Measurements from ENCODE around the gene B4GALNT3. TPM values are rescaled to one million over a fixed set of nuclear protein-coding genes. Genes with fewer than 3 reads are reported as not detected.
A peak's percentile ranks its signal among the peaks of the same experiment; 100 is the strongest.

Gene B4GALNT3
- total RNA-seq, 1 experiment from 2014 or later, result 77.9 TPM

DNA sequence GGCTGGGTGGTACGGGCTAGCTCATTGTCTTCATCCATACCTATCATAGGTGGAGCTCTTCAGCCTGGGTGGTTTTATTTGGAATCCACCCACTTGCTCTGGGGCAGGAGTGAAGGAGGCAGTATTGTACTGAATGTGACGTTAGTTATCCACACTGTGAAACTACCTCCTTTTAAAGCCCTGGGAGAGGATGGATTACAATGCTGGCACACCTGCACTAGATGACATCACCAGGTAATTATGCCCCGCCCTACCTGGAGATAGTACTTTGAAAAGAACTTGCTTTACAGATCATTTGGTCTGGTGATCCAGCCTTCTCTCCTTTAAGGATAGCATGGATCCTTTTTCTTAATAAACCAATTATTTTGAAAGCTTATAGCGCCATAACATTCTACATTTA, 78.0 kb downstream of the B4GALNT3 start:
- no peaks in the 10 kb centered on the region for H3K9me3 Mint-ChIP-seq (ENCODE audit: unreplicated experiment)
- CTCF ChIA-PET, result interaction anchor here (0.6 to 1.6 kb wide), 5 partner anchors 16 to 87 kb away, joined by 3 to 9 read pairs (median 4); no protein-coding TSS in a partner anchor
- POLR2A ChIA-PET, result interaction anchor here (0.7 kb wide), 1 partner anchor 34 kb away, joined by 3 read pairs; no protein-coding TSS in a partner anchor
- TF ChIP-seq, protein P1, sequence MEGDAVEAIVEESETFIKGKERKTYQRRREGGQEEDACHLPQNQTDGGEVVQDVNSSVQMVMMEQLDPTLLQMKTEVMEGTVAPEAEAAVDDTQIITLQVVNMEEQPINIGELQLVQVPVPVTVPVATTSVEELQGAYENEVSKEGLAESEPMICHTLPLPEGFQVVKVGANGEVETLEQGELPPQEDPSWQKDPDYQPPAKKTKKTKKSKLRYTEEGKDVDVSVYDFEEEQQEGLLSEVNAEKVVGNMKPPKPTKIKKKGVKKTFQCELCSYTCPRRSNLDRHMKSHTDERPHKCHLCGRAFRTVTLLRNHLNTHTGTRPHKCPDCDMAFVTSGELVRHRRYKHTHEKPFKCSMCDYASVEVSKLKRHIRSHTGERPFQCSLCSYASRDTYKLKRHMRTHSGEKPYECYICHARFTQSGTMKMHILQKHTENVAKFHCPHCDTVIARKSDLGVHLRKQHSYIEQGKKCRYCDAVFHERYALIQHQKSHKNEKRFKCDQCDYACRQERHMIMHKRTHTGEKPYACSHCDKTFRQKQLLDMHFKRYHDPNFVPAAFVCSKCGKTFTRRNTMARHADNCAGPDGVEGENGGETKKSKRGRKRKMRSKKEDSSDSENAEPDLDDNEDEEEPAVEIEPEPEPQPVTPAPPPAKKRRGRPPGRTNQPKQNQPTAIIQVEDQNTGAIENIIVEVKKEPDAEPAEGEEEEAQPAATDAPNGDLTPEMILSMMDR (IDR thresholded peaks at IDR 0.05; ENCODE audit: insufficient read depth in 1 of 2, low read depth in 1 of 2, low read length in 1 of 2, severe bottlenecking in 1 of 2, unreplicated experiment in 1 of 2), result no peak
- no peaks in the 10 kb centered on the region for H3K27me3 ChIP-seq (replicated peaks; ENCODE audit: control insufficient read depth, insufficient read depth, low read length)
- no peaks in the 10 kb centered on the region for H3K9me3 ChIP-seq
- no peak overlapping the region for H3K4me3 ChIP-seq (ENCODE audit: low read depth, low read length)
- H3K4me3 Mint-ChIP-seq (ENCODE audit: unreplicated experiment), result no peak overlapping the region
- BruUV-seq (replicated peaks), result no TSS peak
- H3K27ac Mint-ChIP-seq (ENCODE audit: unreplicated experiment), result peak overlapping the region; percentile 82
- H3K4me1 Mint-ChIP-seq (ENCODE audit: low read depth, unreplicated experiment), result peaks cover 26% of the 10 kb centered on the region
- peaks cover 37% of the 10 kb centered on the region for H3K36me3 Mint-ChIP-seq (ENCODE audit: insufficient read depth, unreplicated experiment)
- intact Hi-C loops (cut with micrococcal nuclease; ENCODE audit: unreplicated experiment), result no loop called here
- peaks cover 33% of the 10 kb centered on the region for H3K4me1 ChIP-seq
- peak; percentile 69 to 74 for DNase-seq
- no peaks in the 10 kb centered on the region for H3K27me3 Mint-ChIP-seq (ENCODE audit: insufficient read depth, unreplicated experiment)
- H3K36me3 ChIP-seq (ENCODE audit: control insufficient read depth, insufficient read depth, low read length), result no peaks in the 10 kb centered on the region; the same call in none of the 2 replicates

DNA sequence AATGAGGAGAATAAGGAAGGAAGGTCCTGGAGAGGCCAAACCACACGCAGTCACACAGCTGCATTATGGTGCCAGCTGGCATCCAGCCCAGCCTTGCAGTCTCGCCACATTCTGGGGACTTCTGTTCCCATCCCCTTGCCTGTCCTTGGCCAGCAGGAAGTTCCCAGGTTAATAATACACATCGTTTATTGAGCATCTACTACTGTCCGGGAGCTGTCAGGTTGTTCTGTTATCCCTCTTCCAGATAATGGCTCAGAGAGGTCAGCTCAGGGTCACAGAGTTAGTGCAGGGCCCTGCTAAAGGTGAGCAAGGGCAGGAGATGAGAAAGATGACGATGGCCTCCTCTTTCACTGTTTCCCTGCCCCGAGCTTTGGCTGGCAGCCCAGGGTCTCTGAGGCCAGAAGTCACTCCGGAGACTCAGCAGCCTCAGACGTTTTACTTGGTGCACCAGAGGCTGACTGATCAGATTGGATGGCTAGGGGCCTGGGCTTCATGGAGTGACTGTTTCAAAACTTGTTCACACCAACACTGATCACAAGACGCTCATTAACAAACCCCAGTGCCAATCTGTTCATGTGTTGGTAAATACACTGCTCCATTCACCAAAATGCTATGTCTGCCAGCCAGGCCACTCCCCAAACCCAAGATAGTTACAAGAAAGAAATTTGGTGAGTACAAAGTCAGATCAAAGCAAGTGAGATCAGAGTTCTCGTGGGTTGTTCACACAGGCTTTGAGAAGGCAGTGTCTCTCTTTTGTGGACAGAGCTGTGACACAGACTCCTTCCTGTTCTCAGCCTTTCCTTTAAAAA, 79.2 kb downstream of the B4GALNT3 start:
- no peaks in the 10 kb centered on the region for H3K27me3 Mint-ChIP-seq (ENCODE audit: insufficient read depth, unreplicated experiment)
- BruUV-seq (replicated peaks), result no TSS peak
- no peak overlapping the region for H3K4me3 Mint-ChIP-seq (ENCODE audit: unreplicated experiment)
- Histone ChIP-seq H3K4me3 (ENCODE audit: low read depth, low read length) (no peak overlapping the region), H3K36me3 (ENCODE audit: control insufficient read depth, insufficient read depth, low read length) (no peaks in the 10 kb centered on the region; the same call in none of the 2 replicates), H3K4me1 (peaks cover 33% of the 10 kb centered on the region), H3K9me3 (no peaks in the 10 kb centered on the region), H3K27me3 (replicated peaks; ENCODE audit: control insufficient read depth, insufficient read depth, low read length) (no peaks in the 10 kb centered on the region)
- intact Hi-C loops (cut with micrococcal nuclease; ENCODE audit: unreplicated experiment), result no loop called here
- peak overlapping the region; percentile 71 for H3K27ac Mint-ChIP-seq (ENCODE audit: unreplicated experiment)
- TF ChIP-seq, protein P1 (IDR thresholded peaks at IDR 0.05; ENCODE audit: insufficient read depth in 1 of 2, low read depth in 1 of 2, low read length in 1 of 2, severe bottlenecking in 1 of 2, unreplicated experiment in 1 of 2), result no peak
- peaks cover 19% of the 10 kb centered on the region for H3K4me1 Mint-ChIP-seq (ENCODE audit: low read depth, unreplicated experiment)
- DNase-seq, result no peak
- POLR2A ChIA-PET, result no interaction called here
- no peaks in the 10 kb centered on the region for H3K9me3 Mint-ChIP-seq (ENCODE audit: unreplicated experiment)
- CTCF ChIA-PET, result interaction anchor here (0.6 to 1.9 kb wide), 4 partner anchors 36 to 97 kb away, joined by 3 to 9 read pairs (median 4); no protein-coding TSS in a partner anchor
- H3K36me3 Mint-ChIP-seq (ENCODE audit: insufficient read depth, unreplicated experiment), result peaks cover 37% of the 10 kb centered on the region

DNA sequence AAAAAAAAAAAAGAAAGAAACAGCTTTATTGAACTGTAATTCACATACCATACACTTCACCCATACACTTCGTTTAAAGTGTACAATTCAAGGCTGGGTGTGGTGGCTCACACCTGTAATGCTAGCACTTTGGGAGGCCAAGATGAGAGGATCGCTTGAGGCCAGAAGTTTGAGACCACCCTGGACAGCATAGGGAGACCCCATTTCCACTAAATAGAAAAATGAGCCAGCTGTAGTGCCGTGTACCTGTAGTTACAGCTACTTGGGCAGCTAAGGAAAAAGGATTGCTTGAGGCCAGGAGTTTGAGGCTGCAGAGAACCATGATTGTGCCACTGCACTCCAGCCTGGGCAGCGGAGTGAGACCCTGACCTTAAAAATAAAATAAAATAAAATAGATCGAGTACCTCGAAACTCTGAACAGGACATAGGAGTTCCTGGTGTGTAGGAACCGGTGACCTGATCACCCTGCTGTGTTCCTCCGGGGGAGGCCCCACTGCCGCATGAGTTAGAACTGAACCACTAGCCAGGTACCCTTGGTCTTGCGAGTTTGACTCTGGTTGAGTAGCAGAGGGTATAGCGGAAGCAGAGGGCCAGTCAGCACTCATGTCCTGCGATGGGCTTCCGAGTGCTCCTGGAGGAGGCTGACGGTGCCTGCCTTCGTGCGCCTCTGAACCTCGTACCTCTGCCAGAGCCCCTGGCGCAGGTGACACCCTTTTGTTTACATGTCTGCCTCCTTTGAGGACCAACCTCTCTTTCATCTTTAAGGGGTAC, 80.0 kb downstream of the B4GALNT3 start:
- DNase-seq, result no peak
- H3K4me1 ChIP-seq, result peaks cover 33% of the 10 kb centered on the region
- Mint-ChIP-seq H3K4me3 (ENCODE audit: unreplicated experiment) (no peak overlapping the region), H3K36me3 (ENCODE audit: insufficient read depth, unreplicated experiment) (peaks cover 41% of the 10 kb centered on the region), H3K4me1 (ENCODE audit: low read depth, unreplicated experiment) (peaks cover 19% of the 10 kb centered on the region), H3K27me3 (ENCODE audit: insufficient read depth, unreplicated experiment) (no peaks in the 10 kb centered on the region), H3K9me3 (ENCODE audit: unreplicated experiment) (no peaks in the 10 kb centered on the region), H3K27ac (ENCODE audit: unreplicated experiment) (peak overlapping the region; percentile 71)
- no peaks in the 10 kb centered on the region for H3K9me3 ChIP-seq
- intact Hi-C loops (cut with micrococcal nuclease; ENCODE audit: unreplicated experiment), result no loop called here
- H3K27me3 ChIP-seq (replicated peaks; ENCODE audit: control insufficient read depth, insufficient read depth, low read length), result no peaks in the 10 kb centered on the region
- TF ChIP-seq, protein P1 (IDR thresholded peaks at IDR 0.05; ENCODE audit: insufficient read depth in 1 of 2, low read depth in 1 of 2, low read length in 1 of 2, severe bottlenecking in 1 of 2, unreplicated experiment in 1 of 2), result no peak
- POLR2A ChIA-PET, result no interaction called here
- CTCF ChIA-PET, result interaction anchor here (0.6 to 1.9 kb wide), 4 partner anchors 37 to 98 kb away, joined by 3 to 9 read pairs (median 4); no protein-coding TSS in a partner anchor
- no TSS peak for BruUV-seq (replicated peaks)
- no peaks in the 10 kb centered on the region; the same call in none of the 2 replicates for H3K36me3 ChIP-seq (ENCODE audit: control insufficient read depth, insufficient read depth, low read length)
- H3K4me3 ChIP-seq (ENCODE audit: low read depth, low read length), result no peak overlapping the region
